Nephron (organoid): Measurements from ENCODE around the gene TTLL11.

Experiments
- H3K27ac Mint-ChIP-seq, 3 experiments: 2 replicates each; pipeline ENCODE4 v1.8.0; 2020; ENCODE audit warnings: mixed read lengths in 3 of 3, mild to moderate bottlenecking in 2 of 3, moderate library complexity in 1 of 3
- H3K27me3 Mint-ChIP-seq: 2 replicates; pipeline ENCODE4 v1.8.0; 2021; ENCODE audit warnings: low read depth, mild to moderate bottlenecking, moderate library complexity, mixed read lengths
- H3K36me3 Mint-ChIP-seq: 2 replicates; pipeline ENCODE4 v1.8.0; 2020; ENCODE audit warnings: low read depth, mixed read lengths
- H3K4me1 Mint-ChIP-seq: 2 replicates; pipeline ENCODE4 v1.8.0; 2020; ENCODE audit warnings: mixed read lengths
- H3K4me3 Mint-ChIP-seq, 3 experiments: 2 replicates each; pipeline ENCODE4 v1.8.0; 2020; ENCODE audit warnings: mild to moderate bottlenecking in 3 of 3, mixed read lengths in 3 of 3, moderate library complexity in 2 of 3
- H3K9me3 Mint-ChIP-seq: 2 replicates; pipeline ENCODE4 v1.8.0; 2020; ENCODE audit warnings: mixed read lengths
- CTCF ChIP-seq, 3 experiments: fragments of 200-600 bp; sonication (generic); IDR thresholded peaks; one replicate each; pipeline ENCODE4 v1.5.0; 2021; ENCODE audit warnings: antibody characterized with exemption in 3 of 3; ENCODE audit not compliant: unreplicated experiment in 3 of 3

Gene TTLL11

GRCh38 chr9:121960665-121961064 lies 132.4 kb downstream of the TTLL11 start:
- Mint-ChIP-seq H3K27ac (no peak overlapping the region), H3K4me3 (no peak overlapping the region), H3K4me1 (peaks cover 8% of the 10 kb centered on the region), H3K27me3 (peaks cover 9% of the 10 kb centered on the region), H3K9me3 (no peaks in the 10 kb centered on the region), H3K36me3 (no peaks in the 10 kb centered on the region)
- no peak for TF ChIP-seq CTCF (IDR thresholded peaks at IDR 0.05; ENCODE audit: unreplicated experiment in 3 of 3)

GRCh38 chr9:121958530-121958929 lies 134.6 kb downstream of the TTLL11 start:
- H3K36me3 Mint-ChIP-seq = no peaks in the 10 kb centered on the region
- H3K4me1 Mint-ChIP-seq = peaks cover 14% of the 10 kb centered on the region
- no peak for TF ChIP-seq CTCF (IDR thresholded peaks at IDR 0.05; ENCODE audit: unreplicated experiment in 3 of 3)
- peaks cover 9% of the 10 kb centered on the region for H3K27me3 Mint-ChIP-seq
- H3K9me3 Mint-ChIP-seq = no peaks in the 10 kb centered on the region
- H3K27ac Mint-ChIP-seq = no peak overlapping the region
- no peak overlapping the region for H3K4me3 Mint-ChIP-seq

GRCh38 chr9:121956808-121957207 lies 136.3 kb downstream of the TTLL11 start:
- Mint-ChIP-seq H3K9me3 (no peaks in the 10 kb centered on the region), H3K4me1 (peaks cover 16% of the 10 kb centered on the region), H3K27me3 (peaks cover 10% of the 10 kb centered on the region), H3K4me3 (no peak overlapping the region), H3K27ac (no peak overlapping the region), H3K36me3 (no peaks in the 10 kb centered on the region)
- no peak for TF ChIP-seq CTCF (IDR thresholded peaks at IDR 0.05; ENCODE audit: unreplicated experiment in 3 of 3)

- TF ChIP-seq CTCF (IDR thresholded peaks at IDR 0.05; ENCODE audit: unreplicated experiment in 3 of 3) = no peak
- peaks cover 16% of the 10 kb centered on the region for H3K4me1 Mint-ChIP-seq
- H3K27ac Mint-ChIP-seq = peak overlapping the region in 1 of 3 experiments; percentile 56
- H3K27me3 Mint-ChIP-seq = peaks cover 10% of the 10 kb centered on the region
- H3K9me3 Mint-ChIP-seq = no peaks in the 10 kb centered on the region
- no peak overlapping the region for H3K4me3 Mint-ChIP-seq
- no peaks in the 10 kb centered on the region for H3K36me3 Mint-ChIP-seq
Observed at GRCh38 chr9:121955649-121956048, 137.5 kb downstream of the TTLL11 start.

- H3K4me3 Mint-ChIP-seq = no peak overlapping the region
- peaks cover 16% of the 10 kb centered on the region for H3K4me1 Mint-ChIP-seq
- H3K9me3 Mint-ChIP-seq = no peaks in the 10 kb centered on the region
- no peak for TF ChIP-seq CTCF (IDR thresholded peaks at IDR 0.05; ENCODE audit: unreplicated experiment in 3 of 3)
- H3K27me3 Mint-ChIP-seq = peaks cover 10% of the 10 kb centered on the region
- H3K27ac Mint-ChIP-seq = peak overlapping the region in 1 of 3 experiments; percentile 28
- H3K36me3 Mint-ChIP-seq = no peaks in the 10 kb centered on the region
Observed at GRCh38 chr9:121954477-121955140, 138.5 kb downstream of the TTLL11 start.

GRCh38 chr9:121952611-121953010 lies 140.5 kb downstream of the TTLL11 start:
- peaks cover 16% of the 10 kb centered on the region for H3K4me1 Mint-ChIP-seq
- TF ChIP-seq CTCF (IDR thresholded peaks at IDR 0.05; ENCODE audit: unreplicated experiment in 3 of 3) = no peak
- no peak overlapping the region for H3K4me3 Mint-ChIP-seq
- peaks cover 10% of the 10 kb centered on the region for H3K27me3 Mint-ChIP-seq
- H3K9me3 Mint-ChIP-seq = no peaks in the 10 kb centered on the region
- peak overlapping the region in 1 of 3 experiments; percentile 42 for H3K27ac Mint-ChIP-seq
- H3K36me3 Mint-ChIP-seq = no peaks in the 10 kb centered on the region
